GM21529 (cell line): ENCODE results near the gene RABGGTA.

Experiments used
- ATAC-seq: cut with Tn5 transposase; IDR thresholded peaks from one replicate; pipeline ENCODE4 v1.9.1; 2021; ENCODE audit not compliant: unreplicated experiment

RABGGTA gene

GRCh38 chr14:24261969-24262327 is 9.4 kb downstream of the RABGGTA start:
- ATAC-seq, result no peak

DNA sequence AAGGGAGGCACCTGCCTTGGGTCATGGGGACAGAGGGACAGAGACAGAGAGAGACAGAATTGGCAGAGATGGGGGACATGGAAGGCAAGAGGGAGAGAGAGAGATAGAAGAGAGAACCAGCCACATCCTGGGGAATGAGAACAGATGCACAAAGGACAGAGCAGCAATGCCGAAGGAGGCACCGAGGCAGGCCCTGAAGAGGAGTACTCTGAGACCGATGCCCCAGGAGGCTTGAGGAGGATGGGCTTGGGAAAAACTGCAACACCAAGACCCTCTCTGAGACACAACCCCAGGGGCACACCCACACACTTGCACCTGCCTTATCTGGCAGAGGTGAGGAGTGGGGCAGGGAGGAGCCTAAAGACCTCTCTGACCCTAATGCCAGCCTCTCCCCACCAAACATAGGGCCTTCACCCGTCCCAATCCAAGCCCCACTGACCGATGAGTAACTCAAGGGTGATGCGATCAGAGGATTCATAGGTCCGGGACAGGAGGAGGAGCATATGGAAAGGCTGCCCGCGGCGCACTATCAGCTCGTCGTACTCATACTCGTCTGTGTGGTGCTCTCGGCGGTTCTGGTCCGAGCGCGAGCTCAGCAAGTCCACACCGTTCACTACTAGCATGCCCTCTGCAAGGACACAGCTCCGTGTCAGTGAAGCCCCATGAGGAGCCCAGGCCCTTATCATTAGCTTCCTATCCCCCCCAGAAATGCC is 10.0 kb downstream of the RABGGTA start:
- no peak for ATAC-seq

- ATAC-seq, result no peak
These were observed 10.6 kb downstream of the RABGGTA start for GRCh38 chr14:24260780-24261157.

GRCh38 chr14:24260026-24260779 is 11.2 kb downstream of the RABGGTA start:
- ATAC-seq, result no peak

- no peak for ATAC-seq
These were observed 11.9 kb downstream of the RABGGTA start for GRCh38 chr14:24259282-24260025.

GRCh38 chr14:24258548-24259265 is 12.7 kb downstream of the RABGGTA start:
- ATAC-seq, result no peak

- no peak for ATAC-seq
These were observed 13.3 kb downstream of the RABGGTA start for GRCh38 chr14:24258119-24258518.

- no peak for ATAC-seq
These were observed 14.4 kb downstream of the RABGGTA start for GRCh38 chr14:24256960-24257359.

- ATAC-seq, result no peak
These were observed 15.3 kb downstream of the RABGGTA start for GRCh38 chr14:24255931-24256711.

DNA sequence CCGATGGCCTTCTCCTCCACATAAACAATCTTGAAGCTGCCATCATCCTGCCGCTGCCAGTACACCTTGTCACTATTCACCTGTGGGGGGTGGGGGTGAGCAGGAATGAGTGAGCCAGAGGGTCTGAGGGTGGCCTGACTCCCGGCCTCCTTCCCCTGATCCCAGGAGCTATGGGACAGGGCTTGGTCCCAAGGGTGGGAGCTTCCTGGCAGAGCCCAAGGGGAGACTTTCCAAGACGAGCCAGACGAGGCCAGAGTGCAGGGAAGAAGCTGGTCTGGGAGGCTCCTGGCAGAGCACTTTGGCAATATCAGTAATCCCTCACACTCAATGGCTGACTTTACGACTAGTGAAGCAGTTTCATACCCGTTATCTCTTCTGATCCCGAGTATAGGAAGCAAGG is 16.0 kb downstream of the RABGGTA start:
- no peak for ATAC-seq

- ATAC-seq, result no peak
These were observed 16.6 kb downstream of the RABGGTA start for GRCh38 chr14:24254630-24255392.

GRCh38 chr14:24253936-24254335 is 17.5 kb downstream of the RABGGTA start:
- ATAC-seq, result no peak

GRCh38 chr14:24252289-24253124 is 18.9 kb downstream of the RABGGTA start:
- ATAC-seq, result no peak

GRCh38 chr14:24251880-24252288 is 19.5 kb downstream of the RABGGTA start:
- ATAC-seq, result no peak

- ATAC-seq, result no peak
These were observed 21.0 kb downstream of the RABGGTA start for GRCh38 chr14:24250354-24250753.

GRCh38 chr14:24249230-24250021 is 22.0 kb downstream of the RABGGTA start:
- ATAC-seq, result no peak

- ATAC-seq, result no peak
These were observed 24.0 kb downstream of the RABGGTA start for GRCh38 chr14:24247422-24247821.

- ATAC-seq, result no peak
These were observed 24.6 kb downstream of the RABGGTA start for GRCh38 chr14:24246765-24247212.
